ENCODE results near the gene KCTD21.

Gene KCTD21

GRCh38 chr11:78166855-78167469, 21.5 kb downstream of the KCTD21 start:
- no peak overlapping the region for H3K4me3 ChIP-seq
- no peak overlapping the region for H3K9ac ChIP-seq (ENCODE audit: insufficient read length)
- no peaks in the 10 kb centered on the region for H3K9me3 ChIP-seq (ENCODE audit: low read depth, low read length)
- no peaks in the 10 kb centered on the region for H3K36me3 ChIP-seq (ENCODE audit: insufficient read depth, low read length)
- DNase-seq (ENCODE audit: low read depth, low spot score): no peak
- H3K27ac ChIP-seq: no peak overlapping the region
- TF ChIP-seq EZH2 (IDR thresholded peaks at IDR 0.05): no peak
- no peak for TF ChIP-seq POLR2AphosphoS5 (IDR thresholded peaks at IDR 0.05; ENCODE audit: borderline replicate concordance, low read depth, low read length)
- TF ChIP-seq FOXP2 (optimal IDR thresholded peaks at IDR 0.05; ENCODE audit: control extremely low read depth, extremely low read length, insufficient read depth): no peak

DNA sequence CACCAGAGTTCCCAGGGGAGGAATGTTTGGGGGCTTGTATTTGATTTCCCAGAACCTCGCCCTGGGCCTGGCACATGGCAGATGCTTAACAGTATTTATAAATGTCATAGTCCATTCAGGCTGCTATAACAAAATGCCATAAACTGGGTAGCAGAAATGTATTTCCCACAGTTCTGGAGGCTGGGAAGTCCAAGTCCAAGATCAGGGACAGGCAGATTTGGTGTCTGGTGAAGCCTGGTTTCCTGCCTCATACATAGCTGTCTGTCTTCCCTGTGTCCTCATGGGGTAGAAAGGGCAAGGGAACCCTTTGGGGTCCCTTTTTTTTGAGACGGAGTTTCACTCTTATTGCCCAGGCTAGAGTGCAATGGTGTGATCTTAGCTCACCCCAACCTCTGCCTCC, 24.0 kb downstream of the KCTD21 start:
- DNase-seq (ENCODE audit: low read depth, low spot score): no peak
- no peak for TF ChIP-seq EZH2 (IDR thresholded peaks at IDR 0.05)
- TF ChIP-seq POLR2AphosphoS5 (IDR thresholded peaks at IDR 0.05; ENCODE audit: borderline replicate concordance, low read depth, low read length): no peak
- no peak for TF ChIP-seq FOXP2 (optimal IDR thresholded peaks at IDR 0.05; ENCODE audit: control extremely low read depth, extremely low read length, insufficient read depth)
- Histone ChIP-seq H3K36me3 (ENCODE audit: insufficient read depth, low read length) (no peaks in the 10 kb centered on the region), H3K9me3 (ENCODE audit: low read depth, low read length) (no peaks in the 10 kb centered on the region), H3K4me3 (no peak overlapping the region), H3K9ac (ENCODE audit: insufficient read length) (no peak overlapping the region), H3K27ac (no peak overlapping the region)

DNA sequence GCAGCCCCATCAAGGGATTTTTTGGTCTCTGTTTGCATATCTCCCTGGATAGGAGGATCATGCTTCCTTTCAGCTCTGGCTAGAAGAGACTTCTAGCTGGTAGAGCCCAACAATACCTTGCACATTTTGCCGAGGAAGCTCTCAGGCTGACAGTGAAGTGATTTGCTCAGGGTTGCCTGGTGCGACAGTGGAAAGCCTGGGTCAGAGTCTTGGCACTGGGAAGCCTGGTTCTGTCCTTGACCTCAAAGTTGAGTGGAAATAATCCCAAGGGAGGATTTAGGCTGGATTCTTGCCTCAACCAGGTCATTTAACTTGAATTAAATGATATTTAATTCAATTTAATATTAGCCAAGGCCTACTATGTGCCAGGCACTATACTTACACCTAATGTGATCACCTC, 24.6 kb downstream of the KCTD21 start:
- DNase-seq (ENCODE audit: low read depth, low spot score): no peak
- H3K27ac ChIP-seq: no peak overlapping the region
- TF ChIP-seq POLR2AphosphoS5 (IDR thresholded peaks at IDR 0.05; ENCODE audit: borderline replicate concordance, low read depth, low read length) (no peak), EZH2 (IDR thresholded peaks at IDR 0.05) (no peak), FOXP2 (optimal IDR thresholded peaks at IDR 0.05; ENCODE audit: control extremely low read depth, extremely low read length, insufficient read depth) (no peak)

DNA sequence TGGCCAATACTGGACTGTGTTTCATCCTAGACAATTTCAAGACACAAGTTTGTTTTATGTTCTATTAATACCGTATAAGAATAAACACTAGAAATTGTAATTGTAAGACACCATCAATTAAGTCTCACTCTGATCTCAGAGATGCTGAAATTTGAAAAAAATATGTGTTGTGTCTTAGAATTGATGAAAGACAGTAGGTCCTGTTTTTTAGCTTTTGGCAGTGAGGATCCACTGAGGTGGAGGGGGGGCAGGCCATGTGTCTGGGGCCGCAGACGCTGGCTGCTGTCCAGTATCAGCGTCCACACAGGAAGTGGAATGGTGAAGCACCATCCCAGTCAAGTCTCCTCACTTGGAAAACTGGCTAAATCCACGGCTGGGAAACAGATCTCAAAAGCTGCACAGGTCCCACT, 26.5 kb downstream of the KCTD21 start:
- TF ChIP-seq EZH2 (IDR thresholded peaks at IDR 0.05) (no peak), POLR2AphosphoS5 (IDR thresholded peaks at IDR 0.05; ENCODE audit: borderline replicate concordance, low read depth, low read length) (no peak), FOXP2 (optimal IDR thresholded peaks at IDR 0.05; ENCODE audit: control extremely low read depth, extremely low read length, insufficient read depth) (no peak)
- Histone ChIP-seq H3K9ac (ENCODE audit: insufficient read length) (no peak overlapping the region), H3K36me3 (ENCODE audit: insufficient read depth, low read length) (no peaks in the 10 kb centered on the region), H3K27ac (no peak overlapping the region), H3K9me3 (ENCODE audit: low read depth, low read length) (no peaks in the 10 kb centered on the region), H3K4me3 (no peak overlapping the region)
- DNase-seq (ENCODE audit: low read depth, low spot score): no peak

More for the DNA sequence above, 24.6 kb downstream of the KCTD21 start:
- Histone ChIP-seq H3K4me3 (no peak overlapping the region), H3K36me3 (ENCODE audit: insufficient read depth, low read length) (no peaks in the 10 kb centered on the region), H3K9ac (ENCODE audit: insufficient read length) (no peak overlapping the region), H3K9me3 (ENCODE audit: low read depth, low read length) (no peaks in the 10 kb centered on the region)

GRCh38 chr11:78161346-78161745, 27.1 kb downstream of the KCTD21 start:
- TF ChIP-seq EZH2 (IDR thresholded peaks at IDR 0.05): no peak
- no peak for TF ChIP-seq POLR2AphosphoS5 (IDR thresholded peaks at IDR 0.05; ENCODE audit: borderline replicate concordance, low read depth, low read length)
- TF ChIP-seq FOXP2 (optimal IDR thresholded peaks at IDR 0.05; ENCODE audit: control extremely low read depth, extremely low read length, insufficient read depth): no peak
- Histone ChIP-seq H3K9me3 (ENCODE audit: low read depth, low read length) (no peaks in the 10 kb centered on the region), H3K9ac (ENCODE audit: insufficient read length) (no peak overlapping the region), H3K4me3 (no peak overlapping the region), H3K27ac (no peak overlapping the region), H3K36me3 (ENCODE audit: insufficient read depth, low read length) (no peaks in the 10 kb centered on the region)
- no peak for DNase-seq (ENCODE audit: low read depth, low spot score)

GRCh38 chr11:78160557-78160956, 27.9 kb downstream of the KCTD21 start:
- TF ChIP-seq FOXP2 (optimal IDR thresholded peaks at IDR 0.05; ENCODE audit: control extremely low read depth, extremely low read length, insufficient read depth) (no peak), POLR2AphosphoS5 (IDR thresholded peaks at IDR 0.05; ENCODE audit: borderline replicate concordance, low read depth, low read length) (no peak), EZH2 (IDR thresholded peaks at IDR 0.05) (no peak)
- no peaks in the 10 kb centered on the region for H3K9me3 ChIP-seq (ENCODE audit: low read depth, low read length)

DNA sequence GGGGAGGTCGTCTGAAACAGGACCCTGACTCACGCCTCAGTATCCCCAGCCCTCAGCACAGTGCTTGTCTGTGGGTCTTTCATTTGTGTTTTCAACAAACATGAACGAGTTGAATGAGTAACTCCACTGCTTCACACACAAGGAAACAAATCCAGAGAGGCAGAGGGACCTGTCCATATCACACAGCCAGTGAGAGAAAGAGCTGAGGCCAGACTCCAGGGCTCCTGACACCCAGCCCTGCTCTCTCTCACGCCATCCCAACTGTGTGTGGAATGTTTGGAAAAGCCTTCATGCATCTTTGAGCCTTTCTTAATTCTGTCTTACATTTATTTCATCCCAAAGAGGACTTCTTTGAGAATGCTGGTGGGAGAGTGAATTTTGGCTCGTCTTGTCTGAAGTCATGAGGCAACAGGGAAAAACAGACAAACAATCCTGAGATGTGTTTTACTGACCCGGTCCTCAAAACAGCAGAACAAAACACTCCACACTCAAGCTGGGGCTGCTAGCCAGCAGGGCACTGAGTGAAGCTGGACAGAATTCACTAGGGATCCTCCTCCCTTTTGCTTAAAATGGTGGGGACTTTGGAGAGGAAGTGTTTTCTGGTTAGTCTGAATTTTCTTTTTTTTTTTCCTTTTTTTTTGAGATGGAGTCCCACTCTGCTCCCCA, 29.3 kb downstream of the KCTD21 start:
- H3K9ac ChIP-seq (ENCODE audit: insufficient read length): no peak overlapping the region
- H3K4me3 ChIP-seq: no peak overlapping the region
- no peak for DNase-seq (ENCODE audit: low read depth, low spot score)
- TF ChIP-seq EZH2 (IDR thresholded peaks at IDR 0.05) (no peak), POLR2AphosphoS5 (IDR thresholded peaks at IDR 0.05; ENCODE audit: borderline replicate concordance, low read depth, low read length) (no peak), FOXP2 (optimal IDR thresholded peaks at IDR 0.05; ENCODE audit: control extremely low read depth, extremely low read length, insufficient read depth) (no peak)
- H3K36me3 ChIP-seq (ENCODE audit: insufficient read depth, low read length): no peaks in the 10 kb centered on the region
- no peak overlapping the region for H3K27ac ChIP-seq
- H3K9me3 ChIP-seq (ENCODE audit: low read depth, low read length): no peaks in the 10 kb centered on the region

More at GRCh38 chr11:78160557-78160956, 27.9 kb downstream of the KCTD21 start:
- no peak overlapping the region for H3K9ac ChIP-seq (ENCODE audit: insufficient read length)
- H3K36me3 ChIP-seq (ENCODE audit: insufficient read depth, low read length): no peaks in the 10 kb centered on the region
- no peak overlapping the region for H3K27ac ChIP-seq
- no peak overlapping the region for H3K4me3 ChIP-seq
- DNase-seq (ENCODE audit: low read depth, low spot score): no peak

DNA sequence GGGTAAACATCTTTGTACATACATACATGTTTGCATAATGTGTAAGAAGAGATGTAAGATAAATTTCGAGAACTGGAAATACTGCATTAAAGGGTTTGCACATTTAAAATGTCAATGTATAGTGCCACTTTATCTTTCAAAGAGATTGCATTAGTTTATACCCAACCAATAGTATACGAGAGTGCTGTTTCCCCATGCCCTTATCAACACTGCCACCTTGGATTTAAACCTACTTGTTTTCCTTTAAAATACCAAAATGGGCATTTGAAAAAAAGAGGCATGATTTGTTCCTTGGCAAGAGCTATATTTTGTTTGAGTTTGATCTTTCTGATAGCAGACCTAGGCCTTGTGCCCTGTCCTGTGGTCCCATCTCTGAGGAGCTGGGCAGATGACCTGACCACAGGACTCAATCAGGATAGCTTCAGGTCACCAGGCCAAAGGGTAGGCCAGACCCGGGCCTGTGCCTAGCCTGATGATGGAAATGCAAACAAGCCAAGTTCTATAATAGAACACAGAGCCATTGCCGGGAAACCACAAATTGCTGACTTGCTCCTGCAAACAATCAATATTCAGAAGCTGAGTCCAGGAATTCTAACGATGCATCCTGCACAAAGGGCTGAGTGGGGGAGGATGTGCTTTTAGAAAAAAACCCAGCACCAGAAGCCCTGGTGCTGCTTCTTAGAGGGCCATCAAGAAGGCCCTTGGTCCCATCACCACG, 32.1 kb downstream of the KCTD21 start:
- Histone ChIP-seq H3K36me3 (ENCODE audit: insufficient read depth, low read length) (no peaks in the 10 kb centered on the region), H3K4me3 (no peak overlapping the region), H3K27ac (no peak overlapping the region), H3K9me3 (ENCODE audit: low read depth, low read length) (no peaks in the 10 kb centered on the region), H3K9ac (ENCODE audit: insufficient read length) (no peak overlapping the region)
- DNase-seq (ENCODE audit: low read depth, low spot score): no peak
- no peak for TF ChIP-seq EZH2 (IDR thresholded peaks at IDR 0.05)
- no peak for TF ChIP-seq POLR2AphosphoS5 (IDR thresholded peaks at IDR 0.05; ENCODE audit: borderline replicate concordance, low read depth, low read length)
- TF ChIP-seq FOXP2 (optimal IDR thresholded peaks at IDR 0.05; ENCODE audit: control extremely low read depth, extremely low read length, insufficient read depth): no peak
